ENCODE measurements around the gene APOL1.
"Not testable (repeated sequence)": the region's sequence is repeated elsewhere in the genome, so short reads cannot be mapped to it uniquely, and the experiment has no call there.

Gene APOL1, protein sequence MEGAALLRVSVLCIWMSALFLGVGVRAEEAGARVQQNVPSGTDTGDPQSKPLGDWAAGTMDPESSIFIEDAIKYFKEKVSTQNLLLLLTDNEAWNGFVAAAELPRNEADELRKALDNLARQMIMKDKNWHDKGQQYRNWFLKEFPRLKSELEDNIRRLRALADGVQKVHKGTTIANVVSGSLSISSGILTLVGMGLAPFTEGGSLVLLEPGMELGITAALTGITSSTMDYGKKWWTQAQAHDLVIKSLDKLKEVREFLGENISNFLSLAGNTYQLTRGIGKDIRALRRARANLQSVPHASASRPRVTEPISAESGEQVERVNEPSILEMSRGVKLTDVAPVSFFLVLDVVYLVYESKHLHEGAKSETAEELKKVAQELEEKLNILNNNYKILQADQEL

DNA sequence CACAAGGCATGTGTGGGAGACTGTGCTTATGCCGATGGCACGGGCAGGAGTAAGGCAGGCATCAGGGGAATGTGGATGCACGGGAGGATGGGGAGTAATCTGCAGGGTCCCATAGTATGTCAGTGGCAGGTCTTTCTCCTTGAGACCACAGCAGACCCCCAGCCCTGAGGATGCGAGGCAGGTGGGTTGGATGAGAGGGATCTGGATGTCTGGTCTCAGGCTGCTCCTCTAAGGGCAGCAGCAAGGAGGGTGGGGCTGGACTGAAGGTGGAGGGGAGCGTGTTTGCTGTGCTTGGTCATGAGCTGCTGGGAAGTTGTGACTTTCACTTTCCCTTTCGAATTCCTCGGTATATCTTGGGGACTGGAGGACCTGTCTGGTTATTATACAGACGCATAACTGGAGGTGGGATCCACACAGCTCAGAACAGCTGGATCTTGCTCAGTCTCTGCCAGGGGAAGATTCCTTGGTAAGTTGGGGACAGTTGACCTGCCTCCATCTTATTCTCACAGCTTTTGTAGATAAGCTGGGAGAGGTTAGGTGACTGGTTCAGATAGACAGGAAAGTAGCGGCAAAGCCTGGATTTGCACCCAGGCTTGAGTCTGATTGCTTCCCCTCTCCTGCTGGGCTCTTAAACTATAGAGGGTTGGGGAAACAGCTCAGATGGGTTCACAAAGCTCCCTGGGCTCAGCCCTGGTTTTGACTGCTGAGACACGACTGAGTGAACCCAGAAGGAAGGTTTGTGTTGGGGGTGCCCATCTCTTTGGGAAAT is at the start of gene APOL1:
Gene APOL1 (plus strand): TSS at position 380 of the 769 bp plus-strand sequence. CDS start 1,823 bp downstream, outside the sequence.
- DNase-seq = no peak

DNA sequence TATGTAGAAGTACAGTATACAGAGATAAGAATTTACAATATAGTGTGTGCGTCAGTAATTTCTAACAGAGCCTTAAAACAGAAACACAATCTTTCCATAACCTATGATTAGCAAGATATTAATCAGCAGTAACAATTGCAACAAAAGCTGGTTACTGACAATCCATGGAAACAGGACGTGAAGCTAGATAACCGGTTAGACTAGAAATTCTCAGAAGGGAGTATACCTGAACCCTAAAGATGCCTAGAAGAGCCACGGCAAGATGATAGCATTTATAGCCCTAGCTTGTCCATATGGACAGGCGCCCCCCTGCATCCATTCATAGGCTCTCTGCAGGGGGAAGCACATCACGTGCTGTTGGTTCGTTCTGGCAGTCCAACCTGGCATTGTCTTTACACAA is 49.5 kb upstream of the APOL1 start:
- DNase-seq = not testable (repeated sequence)

DNA sequence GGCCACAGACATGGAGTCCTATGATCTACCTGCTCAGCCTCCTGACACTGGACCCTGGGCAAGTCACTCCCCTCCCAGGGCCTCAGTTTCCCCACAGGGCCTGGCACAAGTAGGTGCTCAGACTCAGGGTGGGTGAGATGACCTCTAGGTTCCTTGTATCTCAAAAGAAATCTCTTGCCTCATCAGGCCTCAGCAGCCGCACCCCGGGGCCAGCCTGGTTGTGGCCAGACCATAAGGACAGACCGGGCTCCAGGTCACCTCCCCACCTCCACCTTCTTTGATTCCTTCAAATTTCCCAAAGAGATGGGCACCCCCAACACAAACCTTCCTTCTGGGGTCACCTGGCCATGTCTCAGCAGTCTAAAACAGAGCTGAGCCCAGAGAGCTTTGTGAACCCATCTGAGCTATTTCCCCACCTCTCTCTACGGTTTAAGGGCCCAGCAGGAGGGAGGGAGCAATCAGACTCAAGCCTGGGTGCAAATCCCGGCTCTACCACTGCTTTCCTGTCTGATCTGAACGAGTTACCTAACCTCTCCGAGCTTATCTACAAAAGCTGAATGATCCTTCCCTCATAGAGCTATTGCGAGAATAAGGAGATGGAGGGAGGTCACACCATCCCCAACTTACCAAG is 48.8 kb upstream of the APOL1 start:
- no peak for DNase-seq

DNA sequence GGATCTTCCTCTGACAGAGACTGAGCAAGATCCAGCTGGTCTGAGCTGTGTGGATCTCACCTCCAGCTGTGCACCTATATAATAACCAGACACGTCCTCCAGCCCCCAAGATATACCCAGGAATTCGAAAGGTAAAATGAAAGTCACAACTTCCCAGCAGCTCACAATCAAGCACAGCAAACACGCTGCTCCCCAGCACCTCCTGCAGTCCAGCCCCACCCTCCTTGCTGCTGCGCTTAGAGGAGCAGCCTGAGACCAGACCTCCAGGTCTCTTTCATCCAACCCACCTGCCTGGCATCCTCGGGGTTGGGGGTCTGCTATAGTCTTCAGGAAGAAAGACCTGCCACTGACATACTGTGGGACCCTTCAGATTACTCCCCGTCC is 48.3 kb upstream of the APOL1 start:
- no peak for DNase-seq

DNA sequence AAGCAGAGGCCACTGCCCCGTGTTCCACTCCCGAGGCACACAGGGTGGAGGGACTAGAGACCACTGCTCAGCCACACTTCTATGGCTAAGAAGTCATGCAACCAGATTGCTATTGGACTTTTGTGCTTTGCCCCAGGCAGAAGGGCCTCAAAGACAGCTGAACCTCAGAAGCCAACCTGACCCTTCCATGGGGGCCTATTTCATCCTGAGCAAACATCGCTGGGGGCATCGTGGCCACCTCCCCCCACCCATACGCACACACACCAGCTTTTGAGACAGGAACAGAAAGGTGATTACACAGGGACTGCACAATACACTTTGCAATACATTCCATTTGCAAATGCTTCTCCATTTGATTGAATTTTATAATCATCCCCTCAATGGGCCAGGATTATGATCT is 47.4 kb upstream of the APOL1 start:
- DNase-seq = not testable (repeated sequence)

DNA sequence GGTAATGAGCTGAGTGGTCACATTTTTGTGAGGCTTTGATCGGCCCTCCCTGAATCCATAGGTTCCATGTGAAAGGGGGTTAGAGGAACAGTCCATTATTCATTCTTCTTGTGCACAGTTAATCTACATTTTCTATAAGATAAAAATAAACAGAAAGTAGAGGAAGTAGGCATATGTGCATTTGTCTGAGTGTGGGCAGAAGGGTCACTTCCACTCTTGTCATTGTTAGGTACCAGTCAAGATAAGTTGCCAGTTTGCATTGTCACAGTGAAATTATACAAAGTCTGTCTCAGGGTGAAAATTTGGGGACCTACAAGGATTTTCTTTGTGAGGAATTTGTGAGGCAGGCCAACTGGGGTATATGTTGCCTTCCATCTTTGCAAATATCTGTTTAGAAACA is 46.7 kb upstream of the APOL1 start:
- no peak for DNase-seq

DNA sequence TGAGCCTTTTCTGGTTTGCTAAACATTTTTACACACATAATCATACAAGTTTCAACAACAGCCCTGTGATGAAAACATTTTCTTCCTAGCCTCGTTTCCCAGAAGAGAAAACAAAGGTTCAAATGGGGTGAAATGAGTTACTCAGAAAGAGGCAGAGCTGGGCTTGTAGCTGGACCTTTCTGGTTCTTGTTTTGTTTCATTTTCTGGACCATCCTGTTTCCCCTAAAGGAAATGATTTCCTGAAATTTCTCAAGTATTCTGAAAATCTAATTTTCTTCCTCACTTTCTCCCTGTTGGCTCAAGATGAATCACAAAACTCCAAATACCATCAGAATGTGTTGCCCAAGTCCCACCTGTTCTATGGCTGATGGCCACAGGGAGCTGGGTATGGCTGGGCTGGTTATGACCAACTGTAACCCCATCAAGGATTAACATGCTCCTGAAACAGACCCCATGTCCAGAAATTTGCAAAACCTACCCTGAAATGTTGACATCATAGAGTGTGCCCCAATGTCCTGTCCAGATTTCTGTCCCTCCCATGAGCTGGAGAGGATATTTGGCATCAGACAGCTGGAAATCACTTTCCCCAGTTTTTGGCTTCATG is 44.7 kb upstream of the APOL1 start:
- DNase-seq = no peak

DNA sequence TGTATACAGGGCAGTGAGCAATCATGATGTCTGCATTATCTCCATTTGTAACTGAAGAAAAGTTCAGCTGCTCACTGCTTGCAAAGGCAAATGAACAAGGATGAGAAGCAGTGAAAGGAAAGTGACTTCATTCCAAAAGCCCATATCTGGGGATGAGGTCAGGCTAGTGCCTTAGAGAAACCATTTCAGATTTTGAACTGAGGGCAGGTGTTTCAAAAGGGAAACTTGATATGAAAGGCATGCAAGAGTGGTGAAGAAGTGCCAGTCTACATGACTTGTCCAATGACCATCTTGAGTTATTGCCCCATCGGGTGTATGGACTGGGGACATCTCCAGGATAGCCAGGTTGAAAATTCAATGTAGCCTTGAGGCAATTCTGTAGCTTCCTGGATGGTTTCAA is 44.0 kb upstream of the APOL1 start:
- no peak for DNase-seq

DNA sequence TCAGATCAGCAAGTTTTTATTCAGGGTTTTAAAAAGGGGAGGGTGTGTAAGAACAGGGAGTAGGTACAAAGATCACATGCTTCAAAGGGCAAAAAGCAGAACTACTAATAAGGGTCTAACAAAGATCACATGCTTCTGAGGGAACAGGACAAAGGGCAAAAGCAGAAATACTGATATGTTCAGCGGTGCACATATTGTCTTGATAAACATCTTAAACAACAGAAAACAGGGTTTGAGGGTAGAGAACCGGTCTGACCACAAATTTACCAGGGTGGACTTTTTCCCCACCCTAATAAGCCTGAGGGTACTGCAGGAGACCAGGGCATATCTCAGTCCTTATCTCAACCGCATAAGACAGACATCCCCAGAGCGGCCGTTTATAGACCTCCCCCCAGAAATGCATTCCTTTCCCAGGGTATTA is 43.4 kb upstream of the APOL1 start:
- not testable (repeated sequence) for DNase-seq

DNA sequence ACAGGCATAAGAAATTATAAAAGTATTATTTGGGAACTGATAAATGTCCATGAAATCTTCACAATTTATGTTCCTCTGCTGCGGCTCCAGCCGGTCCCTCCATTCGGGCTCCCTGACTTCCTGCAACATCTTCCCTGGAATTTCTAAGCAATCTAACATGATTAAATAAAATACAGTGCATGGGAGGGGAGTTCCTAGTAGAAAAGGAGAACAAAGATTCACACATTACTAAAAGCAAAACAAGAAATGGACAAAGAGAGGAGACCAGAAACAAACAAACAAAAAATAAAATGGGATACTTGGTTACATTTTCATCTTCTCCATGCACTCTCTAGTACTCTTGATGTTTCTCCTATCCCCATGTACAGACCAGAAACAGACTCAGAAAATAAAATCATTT is 42.7 kb upstream of the APOL1 start:
- no peak for DNase-seq

DNA sequence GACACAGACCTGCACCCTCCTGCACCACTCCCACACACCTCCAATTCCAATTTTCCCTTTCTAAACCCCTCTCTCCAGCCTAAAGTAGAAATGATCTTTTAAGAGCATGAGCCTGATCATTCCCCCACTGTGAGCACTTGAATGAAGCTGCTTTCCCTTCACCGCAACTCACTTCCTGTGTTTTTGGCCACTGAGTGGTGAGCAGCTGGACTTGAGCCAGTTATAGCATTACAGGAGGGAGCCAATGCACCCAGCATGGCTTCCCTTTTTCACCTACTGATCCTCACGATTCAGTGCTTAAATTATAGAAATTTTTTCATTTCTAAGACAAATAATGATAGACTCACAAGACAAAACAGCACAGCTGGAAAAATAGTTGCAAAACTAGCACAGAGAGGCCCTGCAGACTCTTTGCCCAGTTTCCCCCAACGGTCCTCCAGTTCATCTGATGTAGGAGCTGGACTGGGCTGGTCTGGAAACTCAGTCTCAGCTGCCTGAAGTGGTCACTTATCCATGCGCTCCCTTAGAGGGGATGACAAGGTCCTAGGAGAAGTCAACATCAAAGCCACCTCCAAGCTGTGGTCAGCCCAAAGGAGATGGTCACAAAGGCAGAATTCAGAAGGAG is 41.6 kb upstream of the APOL1 start:
- no peak for DNase-seq

DNA sequence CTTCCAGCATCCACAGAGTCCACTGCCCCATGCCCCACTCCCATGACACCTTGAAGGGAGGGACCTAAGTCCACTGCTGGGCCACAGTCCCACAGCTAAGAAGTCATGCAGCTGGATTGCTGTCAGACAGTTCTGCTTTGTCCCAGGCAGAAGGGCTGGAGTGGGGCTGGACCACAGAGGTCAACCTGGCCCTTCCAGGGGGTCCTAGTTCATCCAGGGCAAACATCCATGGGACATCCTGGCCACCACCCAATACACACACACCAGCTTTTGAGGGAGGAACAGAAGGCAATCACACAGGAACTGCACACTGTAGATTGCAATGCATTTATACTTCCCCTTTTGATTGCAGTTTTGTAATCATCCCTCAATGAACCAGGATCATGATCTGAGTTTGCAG is 40.0 kb upstream of the APOL1 start:
- no peak for DNase-seq

DNA sequence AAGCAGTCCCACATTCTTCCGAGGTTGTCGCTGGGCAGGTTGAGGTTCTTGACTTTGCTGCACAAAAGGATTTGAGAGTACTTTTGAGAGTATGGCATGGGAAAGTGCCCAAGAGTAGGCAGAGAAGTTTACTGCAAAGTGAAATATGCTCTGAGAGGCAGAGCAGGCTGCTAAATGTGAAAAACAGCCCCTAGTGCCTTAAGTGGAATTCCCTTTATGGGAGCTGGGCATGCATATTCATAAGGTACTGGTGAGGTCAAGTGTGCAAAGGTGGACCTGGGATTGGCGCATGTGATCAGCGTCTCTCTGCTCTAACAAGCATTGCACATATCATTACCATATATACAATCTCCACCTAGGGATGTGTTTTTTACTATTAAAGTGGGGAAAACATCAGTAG is 39.3 kb upstream of the APOL1 start:
- DNase-seq = no peak

DNA sequence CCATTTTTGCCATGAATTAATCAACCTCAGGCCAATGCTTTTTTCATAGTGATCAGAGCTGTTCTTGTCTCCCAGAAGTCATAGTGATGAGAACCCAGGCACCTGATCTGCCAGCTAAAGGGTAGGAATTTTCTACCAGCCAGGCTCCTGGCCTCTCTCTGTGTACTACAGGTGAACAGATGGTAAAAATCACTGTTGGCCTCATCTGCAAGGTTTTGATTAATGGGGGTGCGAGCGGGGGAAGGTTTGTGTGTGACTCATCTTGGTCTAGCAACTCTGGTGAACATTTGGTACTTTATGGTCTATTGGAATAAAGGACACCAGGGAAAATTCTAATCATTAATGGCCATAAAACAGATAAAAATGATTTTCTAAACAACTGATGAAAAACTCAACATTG is 37.0 kb upstream of the APOL1 start:
- no peak for DNase-seq

DNA sequence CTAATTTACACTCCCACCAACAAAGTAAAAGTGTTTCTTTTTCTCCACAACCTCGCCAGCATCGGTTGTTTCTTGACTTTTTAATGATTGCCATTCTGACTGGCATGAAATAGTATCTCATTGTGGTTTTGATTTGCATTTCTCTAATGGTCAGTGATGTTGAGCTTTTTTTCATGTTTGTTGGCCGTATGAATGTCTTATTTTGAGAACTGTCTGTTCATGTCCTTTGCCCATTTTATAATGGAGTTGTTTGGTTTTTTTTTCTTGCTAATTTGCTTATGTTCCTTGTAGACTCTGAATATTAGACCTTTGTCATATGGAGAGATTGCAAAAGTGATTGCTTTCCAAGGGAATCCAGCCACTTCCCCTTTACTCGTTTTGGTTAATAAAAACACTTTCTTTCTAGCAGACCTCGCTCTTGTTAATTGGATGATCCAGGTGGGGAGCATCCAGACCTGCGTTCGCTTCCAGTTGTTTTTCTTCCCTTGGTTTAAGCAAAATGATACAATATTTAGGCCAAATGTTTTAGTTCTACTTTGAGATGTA is 34.2 kb upstream of the APOL1 start:
- DNase-seq = no peak

DNA sequence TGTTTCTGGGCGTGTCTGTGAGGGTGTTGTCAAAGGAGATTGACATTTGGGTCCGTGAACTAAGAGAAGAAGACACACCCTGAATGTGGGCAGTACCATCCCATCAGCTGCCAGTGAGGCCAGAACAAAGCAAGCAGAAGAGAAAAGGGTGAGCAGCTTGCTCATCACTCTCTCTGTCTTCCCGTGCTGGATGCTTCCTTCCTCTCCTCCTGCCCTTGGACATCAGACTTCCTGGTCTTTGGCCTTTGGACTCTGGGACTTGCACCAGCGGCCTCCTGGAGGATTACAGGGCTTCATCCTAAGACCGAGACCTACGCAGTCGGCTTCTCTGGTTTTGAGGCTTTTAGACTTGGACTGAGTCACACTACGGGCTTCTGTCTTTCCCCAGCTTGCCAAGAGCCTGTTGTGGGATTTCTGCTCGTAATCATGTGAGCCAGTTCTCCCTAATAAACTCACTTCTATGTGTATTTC is 32.4 kb upstream of the APOL1 start:
- DNase-seq = peak; percentile 43

DNA sequence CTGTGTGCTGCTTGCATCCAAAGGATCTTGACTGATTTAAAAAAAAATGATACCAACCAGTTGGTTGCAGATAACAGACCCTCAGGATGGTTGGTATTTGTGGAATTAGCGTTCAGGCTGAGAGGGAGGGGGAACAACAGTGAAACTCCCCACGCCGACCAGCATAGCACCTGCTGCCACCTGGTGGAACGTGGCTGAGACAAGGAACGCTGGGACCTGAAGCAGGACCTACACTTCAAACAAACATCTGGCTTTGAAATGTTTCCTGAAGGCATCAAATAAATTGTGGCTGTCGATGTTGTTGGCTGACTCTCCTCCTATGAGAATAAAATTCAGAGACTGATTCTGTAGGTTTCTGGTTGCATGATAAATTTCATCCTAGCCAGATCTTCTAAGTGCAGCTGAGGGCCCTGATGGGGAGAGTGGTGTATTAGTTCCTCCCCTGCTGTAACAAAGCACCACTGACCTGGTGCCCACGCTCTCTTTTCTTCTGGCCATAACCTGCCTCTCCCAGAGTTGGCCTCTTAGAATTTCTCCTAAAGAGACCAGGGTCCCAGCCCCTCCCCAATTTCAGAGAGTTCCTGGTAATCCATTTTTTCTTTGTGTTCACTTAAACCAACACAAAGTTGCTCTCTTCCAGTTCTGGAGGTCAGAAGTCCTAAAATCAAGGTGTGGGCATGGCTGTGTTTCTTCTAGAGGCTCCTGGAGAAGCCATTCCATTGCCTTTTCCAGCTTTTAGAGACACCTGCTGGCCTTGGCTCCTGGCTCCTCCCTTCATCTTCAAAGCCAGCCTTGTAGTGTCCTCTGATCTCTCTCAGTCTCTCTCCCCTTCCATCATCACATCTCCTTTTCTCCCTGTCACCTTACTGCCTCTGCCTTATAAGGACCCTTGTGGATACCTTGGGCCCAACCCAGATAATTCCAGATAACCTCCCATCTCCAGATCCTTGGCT is 30.9 kb upstream of the APOL1 start:
- DNase-seq = peak; percentile 73

DNA sequence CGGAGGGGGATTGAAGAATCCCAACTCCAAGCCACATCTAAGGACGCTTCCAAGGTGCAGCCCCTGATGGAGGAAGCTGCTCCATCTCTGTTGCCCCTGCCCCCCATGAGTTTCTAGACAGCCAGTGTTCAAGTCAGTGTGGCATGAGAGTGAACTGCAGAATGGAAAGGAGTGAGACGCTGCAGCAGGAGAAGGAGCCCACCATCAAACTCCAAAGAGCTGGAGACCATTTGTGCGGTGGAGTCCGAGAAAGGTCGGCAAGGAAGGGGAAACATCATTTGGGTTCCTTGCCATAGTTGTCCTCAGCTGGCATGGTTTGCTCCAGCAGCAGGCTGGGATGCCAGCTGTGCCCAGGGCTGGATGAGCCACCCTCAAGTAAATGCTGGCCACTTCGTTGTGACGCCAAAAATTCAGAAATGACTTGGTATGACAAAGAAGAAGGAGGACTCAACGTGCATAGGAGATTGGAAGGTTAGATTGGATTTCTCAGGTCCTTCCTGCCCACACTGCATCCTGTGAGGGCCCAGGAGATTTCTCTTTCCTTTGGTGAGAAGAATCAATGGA is 30.0 kb upstream of the APOL1 start:
- DNase-seq = no peak

DNA sequence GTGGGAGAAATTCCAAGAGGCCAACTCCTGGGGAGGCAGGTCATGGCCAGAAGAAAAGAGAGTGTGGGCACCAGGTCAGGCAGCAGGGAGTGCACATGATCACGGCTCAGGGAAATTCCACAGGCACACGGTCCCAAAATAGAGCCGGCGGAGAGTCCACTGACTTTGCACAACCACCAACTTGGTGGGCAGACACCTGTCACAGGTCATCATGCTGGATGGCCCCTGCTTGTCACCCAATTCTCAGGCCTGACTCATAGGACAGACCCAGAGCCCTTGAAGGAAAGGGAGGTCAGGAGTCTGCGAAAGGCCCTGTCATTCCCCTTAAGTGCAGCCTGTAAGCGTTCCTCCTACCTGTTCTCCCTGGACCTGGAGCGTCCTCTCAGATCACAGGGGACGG is 29.4 kb upstream of the APOL1 start:
- no peak for DNase-seq

DNA sequence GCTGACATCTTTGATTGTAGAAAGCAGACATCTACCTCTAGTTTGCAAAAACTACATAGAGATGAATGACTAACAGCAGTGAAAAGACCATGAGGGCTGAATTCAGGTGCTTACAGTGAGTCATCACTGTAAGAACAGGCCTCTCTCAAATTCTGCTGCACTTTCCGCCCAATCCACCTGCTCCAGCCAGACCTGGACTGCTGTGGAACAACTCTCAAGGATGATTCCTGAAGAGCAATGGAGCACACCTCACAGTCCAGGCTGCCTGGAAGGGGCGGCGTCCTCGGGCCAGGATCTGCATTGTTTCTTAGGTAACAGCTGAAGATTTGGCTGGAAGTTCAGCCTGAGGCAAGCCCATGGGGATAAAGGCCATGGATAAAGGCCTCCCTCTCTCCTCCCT is 28.7 kb upstream of the APOL1 start:
- no peak for DNase-seq

DNA sequence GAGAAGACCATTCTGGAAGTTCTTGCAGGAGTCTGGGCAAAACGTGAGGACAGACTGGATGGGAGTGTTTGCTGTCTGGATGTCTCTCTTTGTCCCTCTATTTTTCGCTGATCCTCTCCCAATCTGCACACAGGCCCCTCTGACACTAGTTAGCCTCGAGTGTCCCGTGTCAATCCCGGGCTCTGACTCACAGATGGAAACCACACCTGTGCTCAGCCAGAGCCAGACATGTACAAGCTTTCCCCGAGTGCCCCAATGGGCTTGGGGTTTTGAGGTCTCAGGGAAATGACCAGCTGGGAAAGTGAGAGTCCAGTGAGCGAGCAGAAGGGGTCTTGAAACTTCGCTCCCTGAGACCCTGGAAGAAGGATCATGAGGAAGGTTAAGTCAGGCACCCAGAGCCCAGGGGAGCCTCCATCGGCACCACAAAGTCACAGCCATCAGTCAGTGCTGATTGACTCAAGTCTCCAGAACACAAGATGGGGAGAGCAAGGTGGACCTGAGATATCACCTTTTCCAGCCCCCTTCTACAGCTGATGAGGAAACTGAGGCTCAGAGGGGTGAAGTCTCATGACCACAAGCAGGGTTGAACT is 27.5 kb upstream of the APOL1 start:
- DNase-seq = no peak
